Thoracic aorta (tissue), 2 donors: ENCODE measurements around the gene PARD3B. TPM values are rescaled to one million over a fixed set of nuclear protein-coding genes. Genes with fewer than 3 reads are reported as not detected.

Experiments used
- ATAC-seq: fragments of 150-250 bp; one replicate; pipeline ENCODE4 v1.8.0; 2017; ENCODE audit warnings: low read depth; ENCODE audit not compliant: insufficient number of reproducible peaks, low FRiP score
- DNase-seq: peaks from one replicate; pipeline ENCODE4 v3.0.0-alpha.2; 2020; ENCODE audit warnings: low spot score
- H3K27ac ChIP-seq, 2 donors: fragments of 200-600 bp; sonication (generic); 1 replicate in 1 of 2; 2 replicates in 1 of 2; pipeline ENCODE4 v1.5.1; 2016; ENCODE audit warnings: mild to moderate bottlenecking in 2 of 2, moderate library complexity in 2 of 2
- H3K27me3 ChIP-seq: fragments of 200-600 bp; sonication (generic); replicated peaks from 2 replicates; pipeline ENCODE4 v1.6.0; 2016; ENCODE audit warnings: mild to moderate bottlenecking; ENCODE audit not compliant: insufficient read depth
- H3K36me3 ChIP-seq: fragments of 200-600 bp; sonication (generic); one replicate; pipeline ENCODE4 v1.5.1; 2016
- H3K4me1 ChIP-seq, 2 donors: fragments of 200-600 bp; sonication (generic); 1 replicate in 1 of 2; 2 replicates in 1 of 2; pipeline versions ENCODE4 v1.5.1 to v1.6.0; 2016; ENCODE audit warnings: low read depth in 2 of 2, mild to moderate bottlenecking in 1 of 2; ENCODE audit not compliant: control insufficient read depth in 1 of 2
- H3K4me3 ChIP-seq: fragments of 200-600 bp; sonication (generic); 2 replicates; pipeline ENCODE4 v1.5.1; 2016; ENCODE audit warnings: mild to moderate bottlenecking
- H3K9me3 ChIP-seq: fragments of 200-600 bp; sonication (generic); 2 replicates; pipeline ENCODE4 v1.5.1; 2016
- CTCF ChIP-seq: fragments of 200-600 bp; sonication (generic); IDR thresholded peaks from one replicate; pipeline ENCODE4 v1.5.1; 2019; ENCODE audit warnings: antibody characterized with exemption
- total RNA-seq, 2 donors: library from RNA; depleted of rRNA; stranded (reverse); fragments of >200 nt; gene quantifications; one replicate each; pipeline versions ENCODE4 v1.1.0 to v1.2.3, GENCODE V29; 2016

Gene PARD3B
- total RNA-seq, 2 donors from 2014 or later, result 25.7 to 34.5 TPM

GRCh38 chr2:205288686-205289085 is 743.4 kb downstream of the PARD3B start:
- Histone ChIP-seq H3K4me3 (no peak overlapping the region), H3K27ac (no peak overlapping the region), H3K27me3 (no peaks in the 10 kb centered on the region), H3K36me3 (no peaks in the 10 kb centered on the region), H3K9me3 (no peaks in the 10 kb centered on the region), H3K4me1 (no peaks in the 10 kb centered on the region)
- DNase-seq, result no peak
- ATAC-seq, result no peak
- no peak for TF ChIP-seq CTCF

- DNase-seq (no peak), ATAC-seq (no peak)
- no peak overlapping the region for H3K27ac ChIP-seq
- no peaks in the 10 kb centered on the region for H3K27me3 ChIP-seq
- no peaks in the 10 kb centered on the region for H3K9me3 ChIP-seq
- no peak overlapping the region for H3K4me3 ChIP-seq
- H3K36me3 ChIP-seq, result no peaks in the 10 kb centered on the region
- no peak for TF ChIP-seq CTCF
- no peaks in the 10 kb centered on the region for H3K4me1 ChIP-seq
These were observed 745.0 kb downstream of the PARD3B start for GRCh38 chr2:205290299-205290698.

GRCh38 chr2:205292665-205293295 is 747.5 kb downstream of the PARD3B start:
- no peak overlapping the region for H3K27ac ChIP-seq
- no peaks in the 10 kb centered on the region for H3K27me3 ChIP-seq
- no peak for ATAC-seq
- no peak overlapping the region for H3K4me3 ChIP-seq
- H3K36me3 ChIP-seq, result no peaks in the 10 kb centered on the region
- no peak for TF ChIP-seq CTCF
- H3K4me1 ChIP-seq, result no peaks in the 10 kb centered on the region
- no peaks in the 10 kb centered on the region for H3K9me3 ChIP-seq
- DNase-seq, result no peak

GRCh38 chr2:205293559-205293958 is 748.3 kb downstream of the PARD3B start:
- H3K9me3 ChIP-seq, result no peaks in the 10 kb centered on the region
- DNase-seq (no peak), ATAC-seq (no peak)

GRCh38 chr2:205296959-205297358 is 751.7 kb downstream of the PARD3B start:
- Histone ChIP-seq H3K9me3 (no peaks in the 10 kb centered on the region), H3K36me3 (no peaks in the 10 kb centered on the region), H3K4me3 (no peak overlapping the region), H3K4me1 (no peaks in the 10 kb centered on the region), H3K27ac (no peak overlapping the region), H3K27me3 (no peaks in the 10 kb centered on the region)
- ATAC-seq, result no peak
- no peak for DNase-seq
- TF ChIP-seq CTCF, result no peak

More at GRCh38 chr2:205293559-205293958, 748.3 kb downstream of the PARD3B start:
- Histone ChIP-seq H3K27me3 (no peaks in the 10 kb centered on the region), H3K4me3 (no peak overlapping the region), H3K4me1 (no peaks in the 10 kb centered on the region), H3K36me3 (no peaks in the 10 kb centered on the region), H3K27ac (no peak overlapping the region)
- TF ChIP-seq CTCF, result no peak
